CD14-positive monocyte (primary cell): ENCODE results near the gene PLXNC1. TPM values are rescaled to one million over a fixed set of nuclear protein-coding genes. Genes with fewer than 3 reads are reported as not detected.
A peak's percentile ranks its signal among the peaks of the same experiment; 100 is the strongest.

Experiments
- DNase-seq, 3 donors: peaks; one replicate each; pipeline ENCODE4 v3.0.0-alpha.2; 2011 to 2022
- H2AFZ ChIP-seq: 2 replicates; pipeline ENCODE4 v1.6.0; 2012; ENCODE audit warnings: mild to moderate bottlenecking, low read depth, low read length, inconsistent platforms; ENCODE audit not compliant: insufficient read depth, poor library complexity, severe bottlenecking
- H3K27ac ChIP-seq, 2 donors: 1 replicate in 1 of 2; 2 replicates in 1 of 2; pipeline ENCODE4 v1.5.1; 2012 to 2013; ENCODE audit warnings: low read length in 2 of 2, control low read depth in 1 of 2, inconsistent platforms in 1 of 2, low read depth in 1 of 2, mild to moderate bottlenecking in 1 of 2
- H3K27me3 ChIP-seq, 2 donors: one replicate each; pipeline versions ENCODE4 v1.6.0 to v1.6.1; 2011 to 2013; ENCODE audit warnings: low read length in 2 of 2; ENCODE audit not compliant: control insufficient read depth in 2 of 2, insufficient read depth in 2 of 2
- H3K36me3 ChIP-seq, 2 donors: replicated peaks in 1 of 2; 1 replicate in 1 of 2; 2 replicates in 1 of 2; pipeline versions ENCODE4 v1.5.1 to v1.6.1; 2012 to 2013; ENCODE audit warnings: low read length in 2 of 2, control low read depth in 1 of 2, inconsistent platforms in 1 of 2, mild to moderate bottlenecking in 1 of 2; ENCODE audit not compliant: insufficient read depth in 2 of 2, control insufficient read depth in 1 of 2
- H3K4me1 ChIP-seq, 2 donors: 1 replicate in 1 of 2; 2 replicates in 1 of 2; pipeline versions ENCODE4 v1.5.1 to v1.6.1; 2012 to 2013; ENCODE audit warnings: low read length in 2 of 2, control low read depth in 1 of 2, inconsistent platforms in 1 of 2, mild to moderate bottlenecking in 1 of 2, moderate library complexity in 1 of 2; ENCODE audit not compliant: insufficient read depth in 2 of 2, control insufficient read depth in 1 of 2
- H3K4me2 ChIP-seq: replicated peaks from 2 replicates; pipeline ENCODE3; 2012; ENCODE audit warnings: low read length, moderate library complexity, mild to moderate bottlenecking; ENCODE audit not compliant: poor library complexity, severe bottlenecking; ENCODE audit errors: extremely low read depth
- H3K4me3 ChIP-seq, 3 experiments: fragments of 200-600 bp in 1 of 3; sonication (generic) in 1 of 3; replicated peaks in 1 of 3; 1 replicate in 2 of 3; 2 replicates in 1 of 3; pipeline ENCODE4 v1.5.1; 2011 to 2013; ENCODE audit warnings: low read length in 3 of 3, mild to moderate bottlenecking in 3 of 3, control low read depth in 2 of 3, low read depth in 2 of 3, inconsistent platforms in 1 of 3, moderate library complexity in 1 of 3
- H3K79me2 ChIP-seq: 2 replicates; pipeline ENCODE4 v1.6.0; 2012; ENCODE audit warnings: mild to moderate bottlenecking, control low read depth, inconsistent platforms, low read length, moderate library complexity; ENCODE audit not compliant: insufficient read depth
- H3K9ac ChIP-seq: 2 replicates; pipeline ENCODE4 v1.6.0; 2017; ENCODE audit warnings: low read length, mild to moderate bottlenecking; ENCODE audit not compliant: insufficient read depth, poor library complexity, severe bottlenecking
- H3K9me3 ChIP-seq, 2 donors: replicated peaks in 1 of 2; 1 replicate in 1 of 2; 2 replicates in 1 of 2; pipeline versions ENCODE4 v1.5.1 to v1.6.1; 2012 to 2013; ENCODE audit warnings: low read length in 2 of 2, control low read depth in 1 of 2; ENCODE audit not compliant: control insufficient read depth in 1 of 2, insufficient read depth in 1 of 2
- H4K20me1 ChIP-seq: 2 replicates; pipeline ENCODE4 v1.6.0; 2012; ENCODE audit warnings: mild to moderate bottlenecking, low read length, control low read depth, moderate library complexity; ENCODE audit not compliant: insufficient read depth
- H3K27ac Mint-ChIP-seq, 7 donors: one replicate each; pipeline ENCODE4 v1.8.0; 2020; ENCODE audit warnings: mild to moderate bottlenecking in 7 of 7, mixed read lengths in 7 of 7, moderate library complexity in 6 of 7, inconsistent platforms in 2 of 7
- H3K27me3 Mint-ChIP-seq, 3 donors: one replicate each; pipeline ENCODE4 v1.8.0; 2021 to 2022; ENCODE audit warnings: low read depth in 3 of 3, mild to moderate bottlenecking in 3 of 3, mixed read lengths in 3 of 3, moderate library complexity in 3 of 3, inconsistent platforms in 1 of 3
- H3K36me3 Mint-ChIP-seq, 2 donors: one replicate each; pipeline ENCODE4 v1.8.0; 2020; ENCODE audit warnings: mixed read lengths in 2 of 2, inconsistent platforms in 1 of 2, mild to moderate bottlenecking in 1 of 2
- H3K4me1 Mint-ChIP-seq: one replicate; pipeline ENCODE4 v1.8.0; 2020; ENCODE audit warnings: mild to moderate bottlenecking, mixed read lengths
- H3K4me3 Mint-ChIP-seq, 2 donors: one replicate each; pipeline ENCODE4 v1.8.0; 2020; ENCODE audit warnings: mild to moderate bottlenecking in 2 of 2, mixed read lengths in 2 of 2, moderate library complexity in 1 of 2
- H3K9me3 Mint-ChIP-seq, 7 donors: one replicate each; pipeline ENCODE4 v1.8.0; 2020 to 2022; ENCODE audit warnings: mixed read lengths in 7 of 7, mild to moderate bottlenecking in 6 of 7, moderate library complexity in 6 of 7, inconsistent platforms in 2 of 7
- WGBS: methylation state at CpG from one replicate; pipeline ENCODE4 v1.1.5; 2013; ENCODE audit warnings: missing lambda C conversion rate; ENCODE audit not compliant: insufficient coverage; 5-methylcytosine and 5-hydroxymethylcytosine counted together
- intact Hi-C, 2 donors: fragments of 100-400 bp; cut with micrococcal nuclease; formaldehyde crosslinking; loops; one replicate each; pipeline versions ENCODE4 v1.15.0 to v1.15.1; 2023
- polyA plus RNA-seq, 3 donors: library from polyadenylated mRNA; depleted of rRNA in 1 of 3; unstranded in 2 of 3; stranded (reverse) in 1 of 3; fragments of 300-500 nt in 2 of 3; fragments of >200 nt in 1 of 3; fragmentation: Illumina TruSeq in 2 of 3; gene quantifications; 1 replicate in 2 of 3; 2 replicates in 1 of 3; pipeline ENCODE4 v1.2.3, GENCODE V29; 2012 to 2021
- TF ChIP-seq, protein P1 (sequence below): fragments of 200-600 bp; IDR thresholded peaks from one replicate; pipeline ENCODE4 v1.8.0; 2022; ENCODE audit warnings: antibody characterized with exemption, mild to moderate bottlenecking

Gene PLXNC1
- polyA plus RNA-seq, 3 donors, result 14.3 to 35.2 (median 15.4) TPM

DNA sequence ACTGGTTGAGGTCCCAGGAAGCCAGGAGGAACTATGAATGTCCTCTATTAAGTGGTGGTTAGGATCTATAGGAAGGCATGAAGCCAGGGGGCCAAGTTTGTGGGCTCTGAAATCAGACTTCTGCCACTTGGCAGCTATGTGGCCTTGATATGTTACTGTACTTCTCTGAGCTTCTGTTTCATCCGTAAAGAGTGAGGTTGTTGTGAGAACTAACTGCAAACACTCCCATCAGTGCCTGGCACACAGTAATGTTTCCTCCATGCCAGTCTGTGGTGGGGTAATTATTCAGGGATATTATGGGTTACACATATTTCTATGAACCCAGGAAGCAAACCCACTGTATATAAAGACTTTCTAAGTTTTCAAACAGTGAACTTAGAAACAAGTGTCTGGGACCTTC is 57.4 kb downstream of the PLXNC1 start:
- TF ChIP-seq, protein P1, sequence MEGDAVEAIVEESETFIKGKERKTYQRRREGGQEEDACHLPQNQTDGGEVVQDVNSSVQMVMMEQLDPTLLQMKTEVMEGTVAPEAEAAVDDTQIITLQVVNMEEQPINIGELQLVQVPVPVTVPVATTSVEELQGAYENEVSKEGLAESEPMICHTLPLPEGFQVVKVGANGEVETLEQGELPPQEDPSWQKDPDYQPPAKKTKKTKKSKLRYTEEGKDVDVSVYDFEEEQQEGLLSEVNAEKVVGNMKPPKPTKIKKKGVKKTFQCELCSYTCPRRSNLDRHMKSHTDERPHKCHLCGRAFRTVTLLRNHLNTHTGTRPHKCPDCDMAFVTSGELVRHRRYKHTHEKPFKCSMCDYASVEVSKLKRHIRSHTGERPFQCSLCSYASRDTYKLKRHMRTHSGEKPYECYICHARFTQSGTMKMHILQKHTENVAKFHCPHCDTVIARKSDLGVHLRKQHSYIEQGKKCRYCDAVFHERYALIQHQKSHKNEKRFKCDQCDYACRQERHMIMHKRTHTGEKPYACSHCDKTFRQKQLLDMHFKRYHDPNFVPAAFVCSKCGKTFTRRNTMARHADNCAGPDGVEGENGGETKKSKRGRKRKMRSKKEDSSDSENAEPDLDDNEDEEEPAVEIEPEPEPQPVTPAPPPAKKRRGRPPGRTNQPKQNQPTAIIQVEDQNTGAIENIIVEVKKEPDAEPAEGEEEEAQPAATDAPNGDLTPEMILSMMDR, result no peak
- H3K4me3 ChIP-seq, result no peak overlapping the region
- peak overlapping the region; percentile 75 to 100 (median 86) for H3K27ac Mint-ChIP-seq
- DNase-seq, result no peak
- peaks cover 33% of the 10 kb centered on the region for H3K79me2 ChIP-seq
- peak overlapping the region; percentile 15 to 99 for H3K27ac ChIP-seq
- intact Hi-C loops, result loop anchor here in 1 of 2 donors (5.0 kb wide), 2 partner anchors 34 to 59 kb away; partner anchors contain the start of gene PLXNC1
- peaks cover 0 to 2% (median 0%) of the 10 kb centered on the region in 7 donors for H3K9me3 Mint-ChIP-seq
- no peaks in the 10 kb centered on the region for H3K9me3 ChIP-seq
- no peaks in the 10 kb centered on the region for H3K27me3 Mint-ChIP-seq
- peak overlapping the region in 1 of 2 donors; percentile 48 for H3K4me3 Mint-ChIP-seq
- no CpG with 5 or more reads among the region's 1 CpG for WGBS
- peaks cover 14 to 49% of the 10 kb centered on the region in 2 donors for H3K36me3 ChIP-seq
- peaks cover 19% of the 10 kb centered on the region for H4K20me1 ChIP-seq
- H3K4me2 ChIP-seq, result no peak overlapping the region
- peaks cover 67% of the 10 kb centered on the region for H3K4me1 Mint-ChIP-seq
- H3K4me1 ChIP-seq, result peaks cover 60 to 61% of the 10 kb centered on the region in 2 donors
- H2AFZ ChIP-seq, result no peak overlapping the region
- peaks cover 49 to 50% of the 10 kb centered on the region in 2 donors for H3K36me3 Mint-ChIP-seq
- H3K9ac ChIP-seq, result no peak overlapping the region
- no peaks in the 10 kb centered on the region for H3K27me3 ChIP-seq

GRCh38 chr12:94206886-94207285 is 58.5 kb downstream of the PLXNC1 start:
- 100% methylated on average over 2 of the region's 2 CpGs for WGBS
- Mint-ChIP-seq H3K4me1 (peaks cover 67% of the 10 kb centered on the region), H3K4me3 (no peak overlapping the region), H3K27me3 (no peaks in the 10 kb centered on the region), H3K9me3 (peaks cover 0 to 2% (median 1%) of the 10 kb centered on the region in 7 donors), H3K36me3 (peaks cover 49 to 51% of the 10 kb centered on the region in 2 donors), H3K27ac (peak overlapping the region; percentile 95 to 100 (median 98))
- TF ChIP-seq, protein P1, result no peak
- Histone ChIP-seq H3K4me3 (no peak overlapping the region), H3K36me3 (peaks cover 16 to 49% of the 10 kb centered on the region in 2 donors), H3K9ac (no peak overlapping the region), H3K27me3 (no peaks in the 10 kb centered on the region), H3K4me2 (no peak overlapping the region), H3K27ac (peak overlapping the region in 1 of 2 donors; percentile 99), H2AFZ (no peak overlapping the region), H3K79me2 (peaks cover 33% of the 10 kb centered on the region), H4K20me1 (peaks cover 19% of the 10 kb centered on the region), H3K9me3 (no peaks in the 10 kb centered on the region), H3K4me1 (peaks cover 60 to 61% of the 10 kb centered on the region in 2 donors)
- intact Hi-C loops, result loop anchor here in 1 of 2 donors (5.0 kb wide), 2 partner anchors 35 to 60 kb away; partner anchors contain the start of gene PLXNC1
- no peak for DNase-seq
